Inflammatory macrophage treated with lipopolysaccharide for 1 hour (primary cell): Measurements from ENCODE around the gene PLCH1.
"Not testable (repeated sequence)": the region's sequence is repeated elsewhere in the genome, so short reads cannot be mapped to it uniquely, and the experiment has no call there.

Experiments
- DNase-seq, 2 donors: peaks; one replicate each; pipeline ENCODE4 v3.0.0-alpha.2; 2020 to 2022

Gene PLCH1

DNA sequence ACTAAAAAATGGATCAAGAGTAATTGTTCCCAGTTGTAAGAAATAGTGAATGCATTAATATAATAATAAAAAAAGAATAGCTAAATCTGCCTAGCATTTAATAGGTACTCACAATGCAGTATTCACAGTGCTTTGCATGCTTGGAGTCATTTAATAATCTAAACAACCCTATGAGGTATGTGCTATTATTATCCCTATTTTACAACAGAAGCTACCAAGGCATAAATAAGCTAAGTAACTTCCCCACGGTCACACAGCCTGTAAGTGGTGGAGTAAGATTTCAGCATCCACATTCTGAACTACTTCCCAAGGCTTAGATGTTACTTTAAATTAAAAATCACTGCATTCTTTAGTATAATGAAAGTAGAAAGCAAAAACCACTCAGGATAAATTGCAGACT lies 102.9 kb downstream of the PLCH1 start:
- DNase-seq, result no peak

- DNase-seq, result no peak
Observed at GRCh38 chr3:155640098-155640497, 104.8 kb downstream of the PLCH1 start.

DNA sequence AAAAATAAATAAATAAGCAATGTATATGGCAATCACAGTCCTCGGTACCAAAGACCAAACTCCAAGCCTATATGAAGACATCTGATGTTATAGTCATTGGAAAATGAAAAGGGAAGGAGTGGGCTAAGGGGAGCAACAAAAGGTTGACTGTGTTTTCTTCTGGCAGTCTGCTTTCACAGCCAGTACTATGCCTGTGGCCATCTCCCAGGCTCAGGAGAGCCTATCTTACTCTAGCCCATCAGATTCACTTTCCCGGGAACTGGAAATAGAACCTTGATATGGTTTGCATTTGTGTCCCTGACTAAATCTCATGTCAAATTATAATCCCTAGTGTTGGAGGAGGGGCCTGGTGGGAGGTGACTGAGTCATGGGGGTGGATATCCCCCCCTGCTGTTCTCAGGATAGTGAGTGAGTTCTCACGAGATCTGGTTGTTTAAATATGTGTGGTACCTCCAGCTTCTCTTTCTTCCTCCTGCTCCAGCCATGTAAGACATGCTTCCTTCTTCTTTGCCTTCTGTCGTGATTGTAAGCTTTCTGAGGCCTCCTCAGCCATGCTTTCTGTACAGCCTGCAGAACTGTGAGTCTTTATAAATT lies 105.3 kb downstream of the PLCH1 start:
- DNase-seq, result no peak

- DNase-seq, result not testable (repeated sequence)
Observed at GRCh38 chr3:155638461-155638860, 106.4 kb downstream of the PLCH1 start.

GRCh38 chr3:155637567-155637966 lies 107.3 kb downstream of the PLCH1 start:
- DNase-seq, result no peak

GRCh38 chr3:155635056-155635455 lies 109.8 kb downstream of the PLCH1 start:
- no peak for DNase-seq

DNA sequence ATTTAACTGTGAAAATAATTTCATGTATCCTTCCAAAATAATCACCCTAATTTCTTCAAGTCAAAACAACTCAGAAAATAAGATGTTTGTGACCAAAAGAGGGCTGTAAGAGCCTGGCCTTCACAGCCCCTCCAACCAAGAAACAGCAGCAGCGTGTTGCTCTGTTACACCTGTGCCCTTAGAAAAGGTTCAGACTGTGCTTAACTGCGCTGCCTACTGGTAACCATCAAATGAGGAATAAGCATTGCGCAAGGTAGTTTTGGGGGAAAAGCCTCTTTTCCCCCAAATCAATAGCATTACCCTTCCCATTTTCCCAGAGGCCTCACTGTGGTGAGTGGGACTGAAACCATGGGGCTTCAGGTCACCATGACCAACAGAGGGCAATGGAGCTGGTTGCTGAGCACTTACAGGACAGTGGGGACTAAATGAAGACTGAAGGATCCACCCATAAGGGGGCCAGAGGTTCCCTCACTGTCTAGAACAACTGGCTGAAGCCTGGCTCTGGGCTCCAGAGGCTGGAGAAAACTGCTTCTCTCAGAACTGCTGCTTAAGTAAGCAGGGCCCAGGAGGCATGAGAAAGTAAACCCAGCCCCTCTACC lies 110.7 kb downstream of the PLCH1 start:
- no peak for DNase-seq

DNA sequence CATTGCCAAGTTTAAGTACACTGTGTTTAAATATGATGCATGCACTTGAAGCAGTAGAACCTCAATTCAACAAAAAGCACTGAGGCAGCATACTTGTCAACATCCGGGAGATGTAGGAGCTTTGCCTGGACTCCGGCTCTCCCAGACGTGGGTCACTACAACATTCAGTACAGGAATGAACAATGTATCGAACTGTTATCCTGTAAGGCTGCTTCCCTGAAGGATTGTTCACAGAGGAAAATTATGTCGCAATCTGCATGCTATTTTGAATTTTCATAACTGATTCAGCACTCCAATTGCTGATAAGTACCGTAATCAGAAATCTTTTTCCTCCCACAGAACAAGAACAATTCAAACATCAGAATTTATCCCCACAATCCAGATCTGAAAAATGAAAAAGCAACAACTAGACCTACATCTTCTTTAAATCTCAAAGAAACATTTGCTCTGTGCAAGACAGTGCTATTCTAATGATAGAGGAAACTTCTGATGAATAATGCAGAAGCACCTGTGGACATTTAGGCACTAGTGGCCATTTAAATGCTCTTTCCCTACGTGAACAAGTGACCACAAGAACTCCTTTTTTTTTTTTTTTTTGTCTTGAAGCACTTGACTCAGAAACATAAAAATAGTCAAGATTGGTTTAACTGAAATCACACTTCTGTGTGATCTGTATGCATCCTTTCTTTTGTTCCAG lies 113.4 kb downstream of the PLCH1 start:
- DNase-seq, result no peak

GRCh38 chr3:155629556-155629955 lies 115.3 kb downstream of the PLCH1 start:
- no peak for DNase-seq

DNA sequence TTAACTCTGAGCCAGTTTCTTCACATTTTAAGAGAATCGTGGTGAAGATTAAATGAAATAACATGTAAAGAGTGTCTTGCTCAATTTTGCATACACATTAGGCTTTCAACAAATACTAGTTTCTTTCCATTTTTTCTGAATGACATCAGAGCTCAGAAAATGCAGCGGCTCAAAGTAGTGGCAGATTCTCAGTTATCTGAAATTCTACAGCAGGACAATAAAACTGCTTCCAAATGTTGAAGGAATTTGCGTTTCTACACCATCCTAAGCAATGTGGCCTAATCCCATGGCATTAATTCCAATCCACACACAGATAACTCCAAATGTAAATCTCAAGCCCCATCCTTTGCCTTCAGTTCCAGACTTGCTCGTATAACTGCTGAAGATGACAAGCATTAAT lies 115.8 kb downstream of the PLCH1 start:
- no peak for DNase-seq

- DNase-seq, result not testable (repeated sequence)
Observed at GRCh38 chr3:155622647-155623046, 122.2 kb downstream of the PLCH1 start.

DNA sequence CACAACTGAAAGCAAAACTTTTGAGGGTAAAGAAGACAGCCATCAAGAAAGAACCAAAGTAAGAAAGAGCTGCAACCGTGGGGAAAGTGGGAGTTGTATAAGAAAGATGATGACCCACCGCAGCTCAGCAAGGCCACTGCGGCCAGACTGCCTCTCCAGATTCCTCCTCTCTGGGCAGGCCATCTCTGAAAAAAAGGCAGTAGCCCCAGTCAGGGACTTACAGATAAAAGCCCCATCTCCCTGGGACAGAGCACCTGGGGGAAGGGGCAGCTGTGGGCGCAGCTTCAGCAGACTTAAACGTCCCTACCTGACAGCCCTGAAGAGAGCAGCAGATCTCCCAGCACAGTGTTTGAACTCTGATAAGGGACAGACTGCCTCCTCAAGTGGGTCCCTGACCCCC lies 124.3 kb downstream of the PLCH1 start:
- DNase-seq, result not testable (repeated sequence)

DNA sequence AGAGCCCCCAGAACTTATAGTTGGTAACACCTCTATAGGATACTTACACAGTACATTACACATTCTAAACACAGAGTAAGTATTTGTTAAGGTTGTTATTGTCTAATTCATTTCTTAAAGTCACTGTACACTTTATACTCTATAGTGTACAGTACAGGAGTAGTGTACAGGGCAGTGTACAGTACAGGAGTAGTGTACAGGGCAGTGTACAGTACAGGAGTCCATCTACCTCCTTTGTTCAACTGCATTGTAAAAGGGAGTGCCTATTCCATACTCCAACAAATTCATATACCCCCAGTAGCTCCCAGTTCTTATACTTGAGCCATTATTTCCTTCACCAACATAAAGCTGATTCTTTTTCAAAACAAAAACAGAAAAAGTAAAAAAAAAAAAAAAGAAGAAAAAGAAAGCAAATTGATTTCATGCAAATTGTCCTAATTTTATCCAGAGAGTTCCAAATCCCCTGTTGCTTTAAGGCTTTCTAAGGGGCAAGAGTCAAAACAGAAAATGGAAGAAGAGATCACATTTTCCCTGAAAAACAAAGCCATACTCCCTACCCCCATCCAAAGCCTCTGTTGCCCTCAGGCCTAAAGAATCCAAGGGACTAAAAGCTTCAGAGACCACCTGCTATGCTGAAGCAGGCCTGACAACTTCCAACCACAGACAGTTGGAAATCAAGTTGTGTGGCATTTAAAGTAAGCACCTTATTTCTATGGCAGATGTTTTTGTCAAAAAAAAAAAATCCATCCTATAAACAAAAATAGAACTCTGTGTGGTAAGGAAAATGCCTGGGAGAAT lies 125.6 kb downstream of the PLCH1 start:
- DNase-seq, result no peak

- DNase-seq, result no peak
Observed at GRCh38 chr3:155618543-155618942, 126.3 kb downstream of the PLCH1 start.

- DNase-seq, result no peak
Observed at GRCh38 chr3:155617346-155617925, 127.4 kb downstream of the PLCH1 start.

DNA sequence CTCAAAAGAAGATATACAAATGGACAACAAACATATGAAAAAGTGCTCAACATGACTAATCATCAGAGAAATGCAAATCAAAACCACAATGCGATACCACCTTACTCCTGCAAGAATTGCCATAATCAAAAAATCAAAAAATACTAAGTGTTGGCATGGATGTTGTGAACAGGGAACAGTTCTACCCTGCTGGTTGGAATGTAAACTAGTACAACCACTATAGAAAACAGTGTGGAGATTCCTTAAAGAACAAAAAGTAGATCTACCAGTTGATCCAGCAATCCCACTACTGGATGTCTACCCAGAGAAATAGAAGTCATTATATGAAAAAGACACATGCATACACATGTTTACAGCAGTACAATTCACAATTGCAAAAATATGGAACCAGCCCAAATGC lies 129.7 kb downstream of the PLCH1 start:
- not testable (repeated sequence) for DNase-seq

DNA sequence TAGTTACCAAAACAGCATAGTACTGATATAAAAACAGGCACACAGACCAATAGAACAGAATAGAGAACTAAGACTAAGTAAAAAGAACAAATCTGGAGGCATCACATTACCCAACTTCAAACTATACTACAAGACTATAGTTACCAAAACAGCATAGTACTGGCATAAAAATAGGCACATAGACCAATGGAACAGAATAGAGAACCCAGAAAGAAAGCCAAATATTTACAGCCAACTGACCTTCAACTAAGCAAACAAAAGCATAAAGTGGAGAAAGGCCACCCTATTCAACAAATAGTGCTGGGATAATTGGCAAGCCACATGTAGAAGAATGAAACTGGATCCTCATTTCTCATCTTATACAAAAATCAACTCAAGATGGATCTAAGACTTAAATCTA lies 130.5 kb downstream of the PLCH1 start:
- not testable (repeated sequence) for DNase-seq

GRCh38 chr3:155611456-155611855 lies 133.4 kb downstream of the PLCH1 start:
- no peak for DNase-seq

GRCh38 chr3:155609586-155609985 lies 135.3 kb downstream of the PLCH1 start:
- no peak for DNase-seq

- no peak for DNase-seq
Observed at GRCh38 chr3:155608228-155608920, 136.5 kb downstream of the PLCH1 start.

DNA sequence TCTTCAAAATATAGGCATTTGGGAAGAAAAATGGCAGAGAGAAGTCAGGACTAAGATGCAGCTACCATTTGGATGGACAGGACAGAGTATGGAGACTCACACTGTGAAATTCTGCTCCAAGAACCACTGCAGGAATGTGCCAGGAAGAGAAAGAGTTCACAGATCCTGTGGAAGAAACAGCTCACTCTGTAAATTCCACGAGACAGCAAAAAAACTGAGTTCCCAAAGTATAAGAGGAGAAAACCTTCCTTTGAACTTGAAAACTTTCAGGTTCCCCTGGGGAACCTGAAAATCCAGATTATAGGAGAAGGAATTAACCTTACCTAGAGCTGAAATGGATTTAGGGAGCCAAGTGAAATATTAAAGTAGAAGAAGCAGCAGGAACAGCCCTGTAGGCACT lies 137.1 kb downstream of the PLCH1 start:
- no peak for DNase-seq

DNA sequence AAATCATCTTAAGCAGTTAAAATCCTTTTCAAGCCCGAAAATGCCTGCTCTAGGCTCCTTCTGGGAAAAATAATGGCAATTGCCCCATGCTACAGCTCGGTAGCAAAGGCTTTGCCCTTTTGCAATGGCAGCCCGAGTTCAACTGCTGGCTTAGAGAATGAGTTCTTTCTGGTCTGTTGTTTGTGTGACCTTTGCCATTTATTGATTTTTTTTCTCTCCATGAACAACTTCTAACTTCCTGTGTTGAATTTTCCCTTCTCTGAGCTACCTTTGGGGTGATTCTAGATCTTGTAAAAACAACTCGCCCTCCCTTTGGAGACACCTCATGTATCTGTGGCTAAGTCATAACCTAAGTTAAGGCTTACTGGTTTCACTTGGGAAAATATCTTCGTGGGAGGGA lies 139.3 kb downstream of the PLCH1 start:
- no peak for DNase-seq

DNA sequence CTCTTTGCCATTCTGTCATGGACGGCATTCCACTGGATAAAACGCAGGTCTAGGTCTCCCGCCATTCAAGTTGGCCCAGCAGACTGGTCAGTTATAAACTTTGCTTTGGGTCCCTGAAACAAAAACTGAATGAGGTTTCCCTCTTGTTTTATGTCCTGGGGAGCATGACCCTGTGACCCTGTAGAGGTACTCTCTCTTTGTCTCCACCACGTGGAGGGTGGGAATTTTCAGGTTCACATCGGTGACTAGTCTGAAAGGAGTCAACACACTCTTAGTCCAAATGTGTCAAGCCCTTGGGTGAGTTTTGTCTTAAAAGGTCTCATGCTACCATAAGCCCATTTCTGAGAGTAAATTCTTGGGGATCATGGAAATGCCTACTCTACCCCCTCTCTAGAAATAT lies 139.9 kb downstream of the PLCH1 start:
- DNase-seq, result no peak
